Tibial nerve (tissue), 4 donors: ENCODE results near the gene IL12A. TPM values are rescaled to one million over a fixed set of nuclear protein-coding genes. Genes with fewer than 3 reads are reported as not detected.

ENCODE experiments used
- DNase-seq, 2 donors: peaks; one replicate each; pipeline ENCODE4 v3.0.0-alpha.2; 2019; ENCODE audit warnings: low spot score in 2 of 2
- H3K27ac ChIP-seq, 4 donors: fragments of 200-600 bp; sonication (generic) in 3 of 4; one replicate each; pipeline ENCODE4 v1.5.1; 2017 to 2019; ENCODE audit warnings: mild to moderate bottlenecking in 1 of 4
- H3K27me3 ChIP-seq, 2 donors: fragments of 200-600 bp; sonication (generic) in 1 of 2; one replicate each; pipeline versions ENCODE4 v1.5.1 to v1.6.0; 2017 to 2019
- H3K36me3 ChIP-seq, 3 donors: fragments of 200-600 bp; sonication (generic); one replicate each; pipeline ENCODE4 v1.5.1; 2018 to 2019
- H3K4me1 ChIP-seq, 4 donors: fragments of 200-600 bp; sonication (generic) in 3 of 4; one replicate each; pipeline ENCODE4 v1.5.1; 2017 to 2019
- H3K4me3 ChIP-seq, 4 donors: fragments of 200-600 bp; sonication (generic) in 3 of 4; one replicate each; pipeline ENCODE4 v1.5.1; 2017 to 2019; ENCODE audit warnings: mild to moderate bottlenecking in 1 of 4, moderate library complexity in 1 of 4
- H3K9me3 ChIP-seq, 4 donors: fragments of 200-600 bp; sonication (generic) in 3 of 4; one replicate each; pipeline ENCODE4 v1.5.1; 2017 to 2019
- EP300 ChIP-seq, 2 donors: sonication (generic); formaldehyde crosslinking; IDR thresholded peaks; one replicate each; pipeline ENCODE4 v1.6.1; 2017; ENCODE audit warnings: antibody characterized with exemption in 2 of 2, mild to moderate bottlenecking in 1 of 2
- POLR2A ChIP-seq, 2 donors: fragments of 450-650 bp; IDR thresholded peaks; one replicate each; pipeline ENCODE4 v1.6.1; 2017; ENCODE audit warnings: antibody characterized with exemption in 2 of 2, mild to moderate bottlenecking in 2 of 2, moderate library complexity in 2 of 2
- WGBS, 2 donors: methylation state at CpG; one replicate each; pipeline ENCODE4 v1.1.5; 2018; 5-methylcytosine and 5-hydroxymethylcytosine counted together
- total RNA-seq, 4 donors: library from RNA; depleted of rRNA; stranded (reverse); fragments of >200 nt; gene quantifications; one replicate each; pipeline ENCODE4 v1.1.0, GENCODE V29; 2016
- TF ChIP-seq, protein P1 (sequence below), 5 experiments: fragments of 200-600 bp in 3 of 5; fragments of 450-650 bp in 2 of 5; sonication (generic) in 3 of 5; IDR thresholded peaks; one replicate each; pipeline ENCODE4 v1.5.1; 2016 to 2019; ENCODE audit warnings: antibody characterized with exemption in 5 of 5, mild to moderate bottlenecking in 3 of 5, moderate library complexity in 2 of 5

IL12A gene
- total RNA-seq, 4 donors from 2014 or later: 0.60 TPM; not detected in 3

DNA sequence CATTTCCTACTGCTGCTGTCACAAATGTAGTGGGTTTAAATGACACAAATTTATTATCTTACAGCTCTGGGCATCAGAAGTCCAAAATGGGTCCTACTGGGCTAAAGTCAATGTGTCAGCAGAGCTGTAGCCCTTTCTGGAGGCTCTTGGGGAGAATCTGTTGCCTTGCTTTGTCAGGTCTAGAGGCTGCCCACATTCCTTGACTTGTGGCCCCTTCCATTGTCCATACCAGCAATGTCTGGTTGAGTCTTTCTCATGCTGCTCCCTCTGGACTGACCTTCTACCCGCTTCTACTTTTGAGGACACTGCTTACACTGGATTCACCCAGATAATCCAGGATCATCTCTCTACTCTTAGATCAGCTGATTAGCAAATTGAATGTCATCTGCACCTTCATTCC is 3.0 kb downstream of the IL12A start:
- H3K27ac ChIP-seq: no peak overlapping the region
- peaks cover 0 to 7% (median 0%) of the 10 kb centered on the region in 4 donors for H3K9me3 ChIP-seq
- TF ChIP-seq EP300 (IDR thresholded peaks at IDR 0.05) (no peak), POLR2A (IDR thresholded peaks at IDR 0.05) (no peak)
- TF ChIP-seq, protein P1, sequence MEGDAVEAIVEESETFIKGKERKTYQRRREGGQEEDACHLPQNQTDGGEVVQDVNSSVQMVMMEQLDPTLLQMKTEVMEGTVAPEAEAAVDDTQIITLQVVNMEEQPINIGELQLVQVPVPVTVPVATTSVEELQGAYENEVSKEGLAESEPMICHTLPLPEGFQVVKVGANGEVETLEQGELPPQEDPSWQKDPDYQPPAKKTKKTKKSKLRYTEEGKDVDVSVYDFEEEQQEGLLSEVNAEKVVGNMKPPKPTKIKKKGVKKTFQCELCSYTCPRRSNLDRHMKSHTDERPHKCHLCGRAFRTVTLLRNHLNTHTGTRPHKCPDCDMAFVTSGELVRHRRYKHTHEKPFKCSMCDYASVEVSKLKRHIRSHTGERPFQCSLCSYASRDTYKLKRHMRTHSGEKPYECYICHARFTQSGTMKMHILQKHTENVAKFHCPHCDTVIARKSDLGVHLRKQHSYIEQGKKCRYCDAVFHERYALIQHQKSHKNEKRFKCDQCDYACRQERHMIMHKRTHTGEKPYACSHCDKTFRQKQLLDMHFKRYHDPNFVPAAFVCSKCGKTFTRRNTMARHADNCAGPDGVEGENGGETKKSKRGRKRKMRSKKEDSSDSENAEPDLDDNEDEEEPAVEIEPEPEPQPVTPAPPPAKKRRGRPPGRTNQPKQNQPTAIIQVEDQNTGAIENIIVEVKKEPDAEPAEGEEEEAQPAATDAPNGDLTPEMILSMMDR (IDR thresholded peaks at IDR 0.05): no peak
- H3K27me3 ChIP-seq: no peaks in the 10 kb centered on the region
- no peak for DNase-seq
- H3K4me1 ChIP-seq: peaks cover 0 to 11% (median 5%) of the 10 kb centered on the region in 4 donors
- no peak overlapping the region for H3K4me3 ChIP-seq
- H3K36me3 ChIP-seq: no peaks in the 10 kb centered on the region
- WGBS, 2 donors: 97 to 100% methylated on average over 1 of the region's 1 CpG

DNA sequence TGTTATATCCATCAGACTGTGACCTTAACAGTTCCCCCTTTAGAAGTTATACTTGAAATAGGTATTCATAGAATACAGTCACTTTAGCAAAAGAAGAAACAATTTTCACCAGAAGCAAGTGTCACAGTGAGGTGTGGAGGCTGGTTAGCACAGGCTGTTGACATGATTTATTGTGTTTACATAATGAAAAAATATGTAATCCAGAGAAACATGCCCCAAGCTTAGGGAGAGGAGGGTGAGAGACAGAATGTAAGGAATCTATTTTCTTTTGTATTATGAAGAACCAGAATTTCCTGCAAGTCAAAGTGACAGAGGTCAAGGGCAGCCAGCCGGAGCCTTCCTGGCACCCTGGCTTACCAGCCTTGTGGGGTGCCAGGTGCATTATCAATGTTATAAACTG is 4.0 kb downstream of the IL12A start:
- Histone ChIP-seq H3K27ac (no peak overlapping the region), H3K27me3 (no peaks in the 10 kb centered on the region), H3K4me3 (no peak overlapping the region), H3K36me3 (no peaks in the 10 kb centered on the region), H3K4me1 (peaks cover 0 to 11% (median 5%) of the 10 kb centered on the region in 4 donors), H3K9me3 (peaks cover 0 to 7% (median 0%) of the 10 kb centered on the region in 4 donors)
- no peak for DNase-seq
- WGBS, 2 donors: 40 to 52% methylated on average over 1 of the region's 1 CpG
- TF ChIP-seq, protein P1 (IDR thresholded peaks at IDR 0.05): no peak
- TF ChIP-seq POLR2A (IDR thresholded peaks at IDR 0.05): no peak

DNA sequence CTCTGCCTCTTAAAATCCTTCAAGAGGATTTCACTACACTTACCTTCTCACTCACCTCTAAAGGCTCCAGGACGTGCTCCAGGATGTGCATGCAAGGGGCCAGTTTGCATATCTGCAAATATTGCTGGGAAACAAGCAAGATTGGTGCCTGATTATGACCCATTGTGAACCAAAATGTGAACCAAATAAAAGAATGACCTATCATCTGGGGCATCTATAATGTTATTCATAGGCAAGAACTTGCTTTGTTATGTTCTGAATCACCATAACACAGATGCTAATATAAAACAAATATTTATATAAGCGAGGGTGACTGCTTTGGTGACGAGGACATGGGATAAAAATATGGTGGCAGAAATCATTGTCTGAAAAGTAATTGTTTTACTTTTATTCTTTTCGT is 5.5 kb downstream of the IL12A start:
- no peak for TF ChIP-seq POLR2A (IDR thresholded peaks at IDR 0.05)
- no peak for TF ChIP-seq EP300 (IDR thresholded peaks at IDR 0.05)
- H3K27ac ChIP-seq: no peak overlapping the region
- 74 to 76% methylated on average over 4 of the region's 4 CpGs for WGBS, 2 donors
- no peak for DNase-seq
- H3K4me3 ChIP-seq: no peak overlapping the region
- H3K27me3 ChIP-seq: no peaks in the 10 kb centered on the region
- H3K9me3 ChIP-seq: peaks cover 0 to 7% (median 0%) of the 10 kb centered on the region in 4 donors
- H3K4me1 ChIP-seq: peaks cover 0 to 4% (median 0%) of the 10 kb centered on the region in 4 donors
- no peaks in the 10 kb centered on the region for H3K36me3 ChIP-seq

DNA sequence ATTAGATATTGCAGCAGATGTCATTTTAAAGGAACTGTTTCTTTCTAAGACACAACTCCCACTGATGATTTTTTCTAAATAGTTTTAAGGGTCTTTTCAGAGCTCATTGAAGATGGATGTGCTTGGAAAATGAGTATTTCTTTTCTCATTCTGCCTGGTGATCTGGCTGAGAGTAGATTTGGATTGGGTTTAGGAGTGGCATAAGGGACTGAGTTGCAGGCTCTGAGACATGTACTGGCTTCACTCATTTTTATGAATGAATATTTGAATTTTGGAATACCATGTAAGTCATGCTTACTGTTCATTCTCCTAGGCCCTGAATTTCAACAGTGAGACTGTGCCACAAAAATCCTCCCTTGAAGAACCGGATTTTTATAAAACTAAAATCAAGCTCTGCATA is 6.5 kb downstream of the IL12A start:
- Histone ChIP-seq H3K9me3 (peaks cover 0 to 7% (median 0%) of the 10 kb centered on the region in 4 donors), H3K27me3 (no peaks in the 10 kb centered on the region), H3K4me1 (peaks cover 0 to 4% (median 0%) of the 10 kb centered on the region in 4 donors), H3K4me3 (no peak overlapping the region), H3K27ac (no peak overlapping the region), H3K36me3 (no peaks in the 10 kb centered on the region)
- WGBS, 2 donors: 89 to 92% methylated on average over 1 of the region's 1 CpG
- no peak for TF ChIP-seq POLR2A (IDR thresholded peaks at IDR 0.05)
- TF ChIP-seq, protein P1 (IDR thresholded peaks at IDR 0.05): no peak
- no peak for TF ChIP-seq EP300 (IDR thresholded peaks at IDR 0.05)
- no peak for DNase-seq

DNA sequence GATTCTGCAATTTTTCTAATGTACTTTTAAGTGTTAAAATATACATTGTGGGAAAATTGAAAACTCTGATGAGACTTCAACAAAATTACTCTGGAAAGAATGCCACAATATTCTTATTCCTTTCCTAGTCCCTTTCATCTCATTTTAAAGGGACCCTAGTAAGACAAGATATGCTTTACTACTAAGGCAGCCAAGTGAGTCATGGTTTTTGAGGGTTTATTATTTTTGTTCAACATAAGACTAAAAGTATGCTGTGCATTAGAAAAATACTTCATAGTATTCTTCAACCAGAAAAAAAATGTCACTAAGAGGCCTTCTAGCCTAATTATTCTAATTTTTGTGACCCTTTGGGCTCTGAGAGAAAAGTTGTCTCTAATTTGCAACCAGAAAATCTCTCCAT is 7.4 kb downstream of the IL12A start:
- Histone ChIP-seq H3K27me3 (no peaks in the 10 kb centered on the region), H3K36me3 (no peaks in the 10 kb centered on the region), H3K9me3 (peaks cover 0 to 7% (median 0%) of the 10 kb centered on the region in 4 donors), H3K27ac (no peak overlapping the region), H3K4me1 (no peaks in the 10 kb centered on the region), H3K4me3 (no peak overlapping the region)
- no peak for DNase-seq
- TF ChIP-seq POLR2A (IDR thresholded peaks at IDR 0.05): no peak
- TF ChIP-seq, protein P1 (IDR thresholded peaks at IDR 0.05): no peak

DNA sequence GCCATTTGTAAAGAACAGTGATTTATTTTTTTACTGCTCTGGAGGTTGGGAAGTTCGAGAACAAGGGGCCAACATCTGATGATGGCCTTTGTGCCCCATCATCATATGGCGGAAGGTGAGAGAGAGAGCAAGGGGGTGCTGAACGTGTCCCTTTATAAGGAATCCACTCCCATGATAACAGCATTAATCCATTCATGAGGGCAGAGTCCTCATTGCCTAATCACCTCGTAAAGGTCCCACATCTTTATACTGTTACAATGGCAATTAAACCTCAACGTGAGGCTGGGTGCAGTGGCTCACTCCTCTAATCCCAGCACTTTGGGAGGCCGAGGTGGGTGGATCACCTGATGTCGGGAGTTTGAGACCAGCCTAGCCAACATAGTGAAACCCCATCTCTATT is 8.3 kb downstream of the IL12A start:
- TF ChIP-seq, protein P1 (IDR thresholded peaks at IDR 0.05): no peak
- no peak for TF ChIP-seq EP300 (IDR thresholded peaks at IDR 0.05)
- no peak for TF ChIP-seq POLR2A (IDR thresholded peaks at IDR 0.05)
- H3K27ac ChIP-seq: no peak overlapping the region
- H3K4me3 ChIP-seq: no peak overlapping the region
- peaks cover 0 to 1% (median 0%) of the 10 kb centered on the region in 4 donors for H3K4me1 ChIP-seq
- 79 to 91% methylated on average over 7 of the region's 7 CpGs for WGBS, 2 donors
- no peaks in the 10 kb centered on the region for H3K27me3 ChIP-seq
- no peaks in the 10 kb centered on the region for H3K9me3 ChIP-seq
- H3K36me3 ChIP-seq: no peaks in the 10 kb centered on the region
- DNase-seq: no peak
